ENCODE results near the gene PAGE4.
A peak's percentile ranks its signal among the peaks of the same experiment; 100 is the strongest.

The PAGE4 gene

GRCh38 chrX:49877397-49878101 is 48.4 kb downstream of the PAGE4 start:
- FAIRE-seq = no peak

- FAIRE-seq = no peak
Measured at GRCh38 chrX:49878128-49878833, 49.2 kb downstream of the PAGE4 start.

GRCh38 chrX:49878834-49879655 is 49.9 kb downstream of the PAGE4 start, which contains the start of gene USP27X:
Gene USP27X, plus strand, starts transcription at chrX:49879484. Its CDS starts 824 bp downstream, at chrX:49880308.
- peak; percentile 86 for FAIRE-seq

GRCh38 chrX:49879656-49880277 is 50.7 kb downstream of the PAGE4 start:
- FAIRE-seq = no peak

DNA sequence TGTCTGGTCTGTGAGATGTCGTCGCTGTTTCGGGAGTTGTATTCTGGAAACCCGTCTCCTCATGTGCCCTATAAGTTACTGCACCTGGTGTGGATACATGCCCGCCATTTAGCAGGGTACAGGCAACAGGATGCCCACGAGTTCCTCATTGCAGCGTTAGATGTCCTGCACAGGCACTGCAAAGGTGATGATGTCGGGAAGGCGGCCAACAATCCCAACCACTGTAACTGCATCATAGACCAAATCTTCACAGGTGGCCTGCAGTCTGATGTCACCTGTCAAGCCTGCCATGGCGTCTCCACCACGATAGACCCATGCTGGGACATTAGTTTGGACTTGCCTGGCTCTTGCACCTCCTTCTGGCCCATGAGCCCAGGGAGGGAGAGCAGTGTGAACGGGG is 51.6 kb downstream of the PAGE4 start:
- FAIRE-seq = no peak

Measured in G401.6 (cell line).